H1 (cell line): ENCODE results near the gene SPTBN1. TPM values are rescaled to one million over a fixed set of nuclear protein-coding genes. Genes with fewer than 3 reads are reported as not detected.

Experiments used
- CTCF ChIA-PET: fragments of 300-600 bp; sonication (Branson Sonifier 250); formaldehyde crosslinking; loops from one replicate; lab custom pipeline; 2021; ENCODE audit not compliant: partially characterized antibody; lab: Charles Lee
- POLR2A ChIA-PET: fragments of 300-600 bp; sonication (Branson Sonifier 250); formaldehyde crosslinking; loops from one replicate; lab custom pipeline; 2021; ENCODE audit warnings: inconsistent platforms; ENCODE audit not compliant: partially characterized antibody; lab: Charles Lee
- DNase-seq, 2 experiments: peaks; one replicate each; pipeline versions ENCODE4 v3.0.0 to v3.0.0-alpha.2; 2010 to 2022; ENCODE audit warnings: low spot score in 2 of 2, low read depth in 1 of 2, mixed read lengths in 1 of 2
- FAIRE-seq: peaks from 2 replicates; lab custom pipeline; 2011; peaks lifted over from hg19 to GRCh38; lab: Jason Lieb, UNC
- H2AFZ ChIP-seq: 2 replicates; pipeline ENCODE4 v1.8.1; 2012; ENCODE audit warnings: low read length, inconsistent platforms
- H2AK5ac ChIP-seq: 2 replicates; pipeline ENCODE4 v1.6.1; 2013; ENCODE audit warnings: low read depth, low read length
- H2BK120ac ChIP-seq: replicated peaks from 2 replicates; pipeline ENCODE3; 2013; ENCODE audit warnings: low read depth, low read length, inconsistent platforms
- H2BK12ac ChIP-seq: 2 replicates; pipeline ENCODE4 v1.6.1; 2013; ENCODE audit warnings: low read depth, low read length
- H2BK15ac ChIP-seq: 2 replicates; pipeline ENCODE4 v1.6.1; 2013; ENCODE audit warnings: low read length
- H2BK20ac ChIP-seq: 2 replicates; pipeline ENCODE4 v1.6.1; 2013; ENCODE audit warnings: low read length
- H2BK5ac ChIP-seq: 2 replicates; pipeline ENCODE4 v1.6.1; 2013; ENCODE audit warnings: low read depth, low read length
- H3K14ac ChIP-seq: 2 replicates; pipeline ENCODE4 v1.6.1; 2013; ENCODE audit warnings: inconsistent platforms; ENCODE audit not compliant: insufficient read length
- H3K18ac ChIP-seq: 2 replicates; pipeline ENCODE4 v1.6.1; 2013; ENCODE audit warnings: low read length; ENCODE audit errors: extremely low read depth
- H3K23ac ChIP-seq: 2 replicates; pipeline ENCODE4 v1.6.1; 2013; ENCODE audit warnings: inconsistent platforms; ENCODE audit not compliant: insufficient read length
- H3K23me2 ChIP-seq: 2 replicates; pipeline ENCODE4 v1.6.1; 2013; ENCODE audit warnings: low read depth, low read length
- H3K27ac ChIP-seq: 2 replicates; pipeline ENCODE4 v1.6.1; 2011; ENCODE audit warnings: low read depth, low read length, inconsistent platforms
- H3K27me3 ChIP-seq, 4 experiments: replicated peaks in 1 of 4; 1 replicate in 1 of 4; 2 replicates in 3 of 4; pipeline versions ENCODE4 v1.6.1 to v1.8.1; 2011 to 2013; ENCODE audit warnings: low read length in 3 of 4, mild to moderate bottlenecking in 3 of 4, inconsistent platforms in 2 of 4, mixed read lengths in 2 of 4, moderate library complexity in 1 of 4; ENCODE audit not compliant: control insufficient read depth in 3 of 4, insufficient read depth in 3 of 4; ENCODE audit errors: extremely low read depth in 1 of 4
- H3K36me3 ChIP-seq, 4 experiments: 2 replicates each; pipeline versions ENCODE4 v1.6.1 to v1.8.1; 2011 to 2013; ENCODE audit warnings: mild to moderate bottlenecking in 4 of 4, low read length in 3 of 4, moderate library complexity in 2 of 4, control low read depth in 1 of 4, inconsistent platforms in 1 of 4; ENCODE audit not compliant: insufficient read depth in 4 of 4, control insufficient read depth in 2 of 4
- H3K4ac ChIP-seq: replicated peaks from 2 replicates; pipeline ENCODE3; 2013; ENCODE audit warnings: low read length, low read depth, mixed read lengths, inconsistent platforms; ENCODE audit not compliant: insufficient read length
- H3K4me1 ChIP-seq, 4 experiments: replicated peaks in 1 of 4; 1 replicate in 1 of 4; 2 replicates in 3 of 4; pipeline versions ENCODE4 v1.6.1 to v1.8.1; 2011 to 2013; ENCODE audit warnings: low read length in 3 of 4, inconsistent platforms in 2 of 4, mixed read lengths in 1 of 4; ENCODE audit not compliant: insufficient read depth in 4 of 4, control insufficient read depth in 3 of 4
- H3K4me2 ChIP-seq, 2 experiments: 2 replicates each; pipeline versions ENCODE4 v1.6.1 to v1.8.1; 2011 to 2013; ENCODE audit warnings: low read depth in 2 of 2, low read length in 2 of 2, control low read depth in 1 of 2, inconsistent platforms in 1 of 2, mild to moderate bottlenecking in 1 of 2; ENCODE audit not compliant: insufficient read depth in 1 of 2
- H3K4me3 ChIP-seq, 4 experiments: fragments of 200-600, 300-600 bp in 1 of 4; sonication (generic), shearing (Covaris generic), sonication (Bioruptor Twin) in 1 of 4; 2 replicates each; pipeline versions ENCODE4 v1.5.1 to v1.8.1; 2011 to 2016; ENCODE audit warnings: low read length in 4 of 4, low read depth in 3 of 4, control low read depth in 2 of 4, inconsistent platforms in 2 of 4, mild to moderate bottlenecking in 2 of 4, mixed read lengths in 1 of 4, moderate library complexity in 1 of 4; ENCODE audit not compliant: insufficient read depth in 2 of 4; ENCODE audit errors: extremely low read depth in 1 of 4
- H3K56ac ChIP-seq: replicated peaks from 2 replicates; pipeline ENCODE3; 2013; ENCODE audit warnings: low read depth, mild to moderate bottlenecking, mixed read lengths, low read length, inconsistent platforms; ENCODE audit not compliant: insufficient read length
- H3K79me1 ChIP-seq: 2 replicates; pipeline ENCODE4 v1.6.1; 2013; ENCODE audit warnings: low read depth, low read length, control low read depth
- H3K79me2 ChIP-seq, 2 experiments: 2 replicates each; pipeline versions ENCODE4 v1.6.1 to v1.8.1; 2012 to 2013; ENCODE audit warnings: low read length in 2 of 2, mild to moderate bottlenecking in 2 of 2, inconsistent platforms in 1 of 2; ENCODE audit not compliant: insufficient read depth in 2 of 2, control insufficient read depth in 1 of 2
- H3K9ac ChIP-seq, 4 experiments: replicated peaks in 1 of 4; 1 replicate in 1 of 4; 2 replicates in 3 of 4; pipeline versions ENCODE4 v1.6.1 to v1.8.1; 2011 to 2013; ENCODE audit warnings: low read depth in 3 of 4, low read length in 3 of 4, control low read depth in 2 of 4, mild to moderate bottlenecking in 2 of 4, moderate library complexity in 2 of 4, inconsistent platforms in 1 of 4; ENCODE audit errors: extremely low read depth in 1 of 4
- H3K9me3 ChIP-seq, 2 experiments: 2 replicates each; pipeline versions ENCODE4 v1.6.1 to v1.8.1; 2012 to 2013; ENCODE audit warnings: mild to moderate bottlenecking in 2 of 2, moderate library complexity in 2 of 2, control low read depth in 1 of 2, inconsistent platforms in 1 of 2, low read depth in 1 of 2, low read length in 1 of 2, mixed read lengths in 1 of 2; ENCODE audit not compliant: insufficient read depth in 2 of 2
- H4K20me1 ChIP-seq, 2 experiments: replicated peaks in 1 of 2; 2 replicates each; pipeline versions ENCODE3 to v1.8.1; 2011 to 2013; ENCODE audit warnings: inconsistent platforms in 2 of 2, low read length in 2 of 2, mild to moderate bottlenecking in 1 of 2; ENCODE audit not compliant: insufficient read depth in 2 of 2, control insufficient read depth in 1 of 2
- H4K5ac ChIP-seq: 2 replicates; pipeline ENCODE4 v1.6.1; 2013; ENCODE audit warnings: low read length, low read depth, mixed read lengths, inconsistent platforms; ENCODE audit not compliant: insufficient read length
- H4K8ac ChIP-seq: 2 replicates; pipeline ENCODE4 v1.8.0; 2013; ENCODE audit warnings: mild to moderate bottlenecking, moderate library complexity, low read length, inconsistent platforms; ENCODE audit not compliant: insufficient read depth; ENCODE audit errors: extremely low read depth
- H4K91ac ChIP-seq: replicated peaks from 2 replicates; pipeline ENCODE3; 2013; ENCODE audit warnings: low read length, mixed read lengths, inconsistent platforms; ENCODE audit not compliant: insufficient read length
- ATF3 ChIP-seq: IDR thresholded peaks from 2 replicates; pipeline ENCODE4 v1.6.1; 2011; ENCODE audit warnings: low read depth, mild to moderate bottlenecking, low read length; ENCODE audit not compliant: insufficient read depth
- BRCA1 ChIP-seq: IDR thresholded peaks from 2 replicates; pipeline ENCODE4 v1.6.1; 2012; ENCODE audit warnings: low read depth, low read length, improper control_type of control experiment
- CBX5 ChIP-seq: fragments of 300-800, 300-1000 bp; sonication (generic); IDR thresholded peaks from 2 replicates; pipeline ENCODE4 v1.7.1; 2016; ENCODE audit warnings: antibody characterized with exemption, low read length, low read depth
- CHD2 ChIP-seq: IDR thresholded peaks from 2 replicates; pipeline ENCODE4 v1.6.1; 2012; ENCODE audit warnings: low read length, improper control_type of control experiment
- JUN ChIP-seq: IDR thresholded peaks from 2 replicates; pipeline ENCODE4 v1.6.1; 2011; ENCODE audit warnings: low read depth, mild to moderate bottlenecking, improper control_type of control experiment, low read length
- MAX ChIP-seq: IDR thresholded peaks from 2 replicates; pipeline ENCODE4 v1.6.1; 2012; ENCODE audit warnings: inconsistent platforms
- NRF1 ChIP-seq: IDR thresholded peaks from 2 replicates; pipeline ENCODE4 v1.6.1; 2011; ENCODE audit warnings: mild to moderate bottlenecking, low read depth, low read length, improper control_type of control experiment
- SAP30 ChIP-seq: fragments of 300-600 bp; sonication (generic); IDR thresholded peaks from 2 replicates; pipeline ENCODE4 v1.7.1; 2012; ENCODE audit warnings: low read length, moderate library complexity, mild to moderate bottlenecking, inconsistent platforms; ENCODE audit not compliant: insufficient read depth, insufficient replicate concordance
- SIX5 ChIP-seq: IDR thresholded peaks from 2 replicates; pipeline ENCODE4 v1.6.1; 2011; ENCODE audit warnings: mild to moderate bottlenecking, low read depth, low read length
- SP2 ChIP-seq: IDR thresholded peaks from 2 replicates; pipeline ENCODE4 v1.6.1; 2012; ENCODE audit warnings: mild to moderate bottlenecking, low read length, inconsistent platforms
- ZNF274 ChIP-seq: IDR thresholded peaks from 2 replicates; pipeline ENCODE4 v1.7.0; 2012; ENCODE audit warnings: low read length, borderline replicate concordance; ENCODE audit errors: extremely low read depth
- WGBS, 2 experiments: shearing (Covaris generic) in 1 of 2; methylation state at CpG; one replicate each; pipeline versions ENCODE4 v1.1.6 to v1.1.7; 2013 to 2015; ENCODE audit warnings: low lambda C conversion rate in 2 of 2, mixed read lengths in 2 of 2, inconsistent platforms in 1 of 2, low coverage in 1 of 2, missing lambda C conversion rate in 1 of 2; ENCODE audit not compliant: insufficient replicate concordance in 2 of 2, insufficient coverage in 1 of 2, insufficient read length in 1 of 2; ENCODE audit errors: extremely low coverage in 1 of 2, missing lambda C conversion rate in 1 of 2; 5-methylcytosine and 5-hydroxymethylcytosine counted together
- polyA plus RNA-seq, 7 experiments: library from polyadenylated mRNA; depleted of rRNA in 3 of 7; stranded (reverse) in 5 of 7; unstranded in 2 of 7; fragments of >200 nt in 5 of 7; fragments of 200-250 nt in 2 of 7; gene quantifications; 1 replicate in 5 of 7; 2 replicates in 1 of 7; 4 replicates in 1 of 7; pipeline versions ENCODE4 v1.2.1 to v1.2.3, GENCODE V29; 2011 to 2013; ENCODE audit warnings: missing spikeins in 2 of 7, mixed read lengths in 2 of 7
- total RNA-seq: library from RNA; stranded (reverse); fragmentation: NEBNext Ultra II Directional; extraction: Animal tissue kit (Norgen Biotek cat#: 25700); gene quantifications from 2 replicates; pipeline ENCODE4 v1.2.1, GENCODE V29; 2021

Gene SPTBN1
- total and polyA plus RNA-seq, 2 of the 8 experiments (the other 6 are each of a cell fraction or from before 2014, with no cell fraction given) = 31.8 to 180 TPM

- Histone ChIP-seq H3K14ac (no peak overlapping the region), H3K18ac (no peak overlapping the region), H3K27me3 (no peaks in the 10 kb centered on the region), H3K4me2 (no peak overlapping the region), H3K4ac (no peak overlapping the region), H4K91ac (no peak overlapping the region), H4K20me1 (peaks cover 0 to 2% of the 10 kb centered on the region in 2 experiments), H3K23ac (no peak overlapping the region), H2BK20ac (no peak overlapping the region), H2BK12ac (no peak overlapping the region), H3K4me3 (no peak overlapping the region), H2BK120ac (no peak overlapping the region), H2AFZ (no peak overlapping the region), H4K5ac (no peak overlapping the region), H2BK5ac (no peak overlapping the region), H3K36me3 (no peaks in the 10 kb centered on the region; a peak in 1 of 8 replicates), H3K23me2 (no peaks in the 10 kb centered on the region), H3K9me3 (no peaks in the 10 kb centered on the region), H3K27ac (no peak overlapping the region), H2BK15ac (no peak overlapping the region), H3K9ac (no peak overlapping the region), H3K4me1 (no peaks in the 10 kb centered on the region), H2AK5ac (no peak overlapping the region), H3K79me1 (no peaks in the 10 kb centered on the region; the same call in 1 of the 2 replicates), H4K8ac (no peak overlapping the region), H3K56ac (no peak overlapping the region), H3K79me2 (peaks cover 0 to 11% of the 10 kb centered on the region in 2 experiments; a peak in 2 of 4 replicates)
- no peak for TF ChIP-seq CBX5
- TF ChIP-seq MAX = no peak
- no peak for TF ChIP-seq ATF3
- no peak for TF ChIP-seq SAP30
- TF ChIP-seq JUN = no peak
- no peak for TF ChIP-seq ZNF274
- TF ChIP-seq CHD2 = no peak
- no peak for TF ChIP-seq BRCA1
- TF ChIP-seq SIX5 = no peak
- TF ChIP-seq NRF1 = no peak
- TF ChIP-seq SP2 = no peak
- FAIRE-seq (no peak), DNase-seq (no peak)
- WGBS, 2 experiments = 77% methylated on average over 1 of the region's 1 CpG; no CpG with 5 or more reads in 1 of the 2 experiments
- ChIA-PET POLR2A (no interaction called here), CTCF (interaction anchor here (0.6 to 0.9 kb wide), 2 partner anchors 12 to 232 kb away, joined by 3 read pairs; no protein-coding TSS in a partner anchor)
Measured at GRCh38 chr2:54478899-54479298, 22.8 kb downstream of the SPTBN1 start.
